ENCODE measurements around the gene GPR35.

GRCh38 chr2:240593703-240594451 lies 31.4 kb upstream of the GPR35 start:
- no peak for TF ChIP-seq CTCF (IDR thresholded peaks at IDR 0.05; ENCODE audit: insufficient read depth, low read depth, low read length)
- no peak for TF ChIP-seq EZH2 (IDR thresholded peaks at IDR 0.05; ENCODE audit: insufficient read depth, low read length)
